Activated gamma-delta T cell (primary cell): ENCODE data around the gene CXorf51A.
"Not testable (repeated sequence)": the region's sequence is repeated elsewhere in the genome, so short reads cannot be mapped to it uniquely, and the experiment has no call there.

ENCODE experiments used
- DNase-seq: peaks from one replicate; lab custom pipeline; 2025; lab: John Stamatoyannopoulos, UW
- total RNA-seq, 2 donors: gene quantifications; one replicate each; lab custom pipeline; 2026; lab: John Stamatoyannopoulos, UW

CXorf51A gene
- 0 reads per million in 2 donors for total RNA-seq

GRCh38 chrX:146814644-146815043 lies at the start of gene CXorf51A:
TSS of gene CXorf51A (minus strand) at chrX:146814744. CDS start at chrX:146814723, 21 bp downstream.
- not testable (repeated sequence) for DNase-seq

GRCh38 chrX:146863566-146863965 lies 49.0 kb upstream of the CXorf51A start:
- no peak for DNase-seq

- no peak for DNase-seq
Measured at GRCh38 chrX:146854281-146854680, 39.7 kb upstream of the CXorf51A start.

- no peak for DNase-seq
Measured at GRCh38 chrX:146831994-146832393, 17.4 kb upstream of the CXorf51A start.

- DNase-seq, result not testable (repeated sequence)
Measured at GRCh38 chrX:146809471-146809870, 5.1 kb downstream of the CXorf51A start, which contains the start of gene CXorf51B. TSS of gene CXorf51B (plus strand) at chrX:146809771. CDS start at chrX:146809792, 21 bp downstream.
